Gastroesophageal sphincter (tissue), 4 donors: ENCODE measurements around the gene CDK17. TPM values are rescaled to one million over a fixed set of nuclear protein-coding genes. Genes with fewer than 3 reads are reported as not detected.
A peak's percentile ranks its signal among the peaks of the same experiment; 100 is the strongest.
"Not testable (repeated sequence)": the region's sequence is repeated elsewhere in the genome, so short reads cannot be mapped to it uniquely, and the experiment has no call there.

Source experiments
- ATAC-seq: fragments of 150-250 bp; one replicate; pipeline ENCODE4 v1.9.1; 2016; ENCODE audit warnings: mild to moderate bottlenecking, moderate library complexity
- H3K27ac ChIP-seq, 4 donors: fragments of 200-600 bp; sonication (generic) in 3 of 4; 1 replicate in 3 of 4; 2 replicates in 1 of 4; pipeline ENCODE4 v1.5.1; 2016 to 2019
- H3K27me3 ChIP-seq: fragments of 200-600 bp; sonication (generic); one replicate; pipeline ENCODE4 v1.5.1; 2019
- H3K36me3 ChIP-seq, 2 donors: fragments of 200-600 bp; sonication (generic); one replicate each; pipeline ENCODE4 v1.5.1; 2019; ENCODE audit warnings: control low read depth in 1 of 2
- H3K4me1 ChIP-seq, 3 donors: fragments of 200-600 bp; sonication (generic); 1 replicate in 2 of 3; 2 replicates in 1 of 3; pipeline ENCODE4 v1.5.1; 2016 to 2019; ENCODE audit warnings: control low read depth in 2 of 3
- H3K4me3 ChIP-seq, 2 donors: fragments of 200-600 bp; sonication (generic); one replicate each; pipeline ENCODE4 v1.5.1; 2019; ENCODE audit warnings: mild to moderate bottlenecking in 1 of 2, moderate library complexity in 1 of 2
- H3K9me3 ChIP-seq, 3 donors: fragments of 200-600 bp; sonication (generic); one replicate each; pipeline ENCODE4 v1.5.1; 2017 to 2019; ENCODE audit warnings: control low read depth in 2 of 3
- CTCF ChIP-seq, 4 experiments: fragments of 200-600 bp in 2 of 4; fragments of 450-650 bp in 2 of 4; sonication (generic) in 1 of 4; IDR thresholded peaks; one replicate each; pipeline ENCODE4 v1.5.1; 2017 to 2019; ENCODE audit warnings: antibody characterized with exemption in 4 of 4, mild to moderate bottlenecking in 2 of 4, moderate library complexity in 2 of 4
- EP300 ChIP-seq: sonication (generic); formaldehyde crosslinking; IDR thresholded peaks from one replicate; pipeline ENCODE4 v1.6.1; 2017; ENCODE audit warnings: antibody characterized with exemption, mild to moderate bottlenecking
- POLR2A ChIP-seq, 2 donors: fragments of 450-650 bp; IDR thresholded peaks; one replicate each; pipeline ENCODE4 v1.6.1; 2017; ENCODE audit warnings: antibody characterized with exemption in 2 of 2, mild to moderate bottlenecking in 2 of 2, moderate library complexity in 1 of 2
- POLR2AphosphoS5 ChIP-seq: sonication (generic); formaldehyde crosslinking; IDR thresholded peaks from one replicate; pipeline ENCODE4 v1.6.1; 2017; ENCODE audit warnings: antibody characterized with exemption
- WGBS, 2 donors: methylation state at CpG; one replicate each; pipeline ENCODE4 v1.1.5; 2018; ENCODE audit warnings: low coverage in 1 of 2; 5-methylcytosine and 5-hydroxymethylcytosine counted together
- total RNA-seq, 4 donors: library from RNA; depleted of rRNA; stranded (reverse); fragments of >200 nt; gene quantifications; one replicate each; pipeline ENCODE4 v1.1.0, GENCODE V29; 2016

CDK17 gene
- total RNA-seq, 4 donors from 2014 or later: 54.4 to 77.9 (median 62.9) TPM

GRCh38 chr12:96436366-96437170, 36.3 kb upstream of the CDK17 start:
- no peak for TF ChIP-seq CTCF (IDR thresholded peaks at IDR 0.05)
- no peak for TF ChIP-seq POLR2AphosphoS5
- no peak for TF ChIP-seq POLR2A (IDR thresholded peaks at IDR 0.05)
- no peak for ATAC-seq
- no peaks in the 10 kb centered on the region for H3K4me1 ChIP-seq
- no peaks in the 10 kb centered on the region for H3K9me3 ChIP-seq
- no peak overlapping the region for H3K4me3 ChIP-seq
- H3K27ac ChIP-seq: no peak overlapping the region
- no peaks in the 10 kb centered on the region for H3K27me3 ChIP-seq
- WGBS, 2 donors: 76 to 78% methylated on average over 6 to 7 of the region's 8 CpGs
- H3K36me3 ChIP-seq: no peaks in the 10 kb centered on the region

DNA sequence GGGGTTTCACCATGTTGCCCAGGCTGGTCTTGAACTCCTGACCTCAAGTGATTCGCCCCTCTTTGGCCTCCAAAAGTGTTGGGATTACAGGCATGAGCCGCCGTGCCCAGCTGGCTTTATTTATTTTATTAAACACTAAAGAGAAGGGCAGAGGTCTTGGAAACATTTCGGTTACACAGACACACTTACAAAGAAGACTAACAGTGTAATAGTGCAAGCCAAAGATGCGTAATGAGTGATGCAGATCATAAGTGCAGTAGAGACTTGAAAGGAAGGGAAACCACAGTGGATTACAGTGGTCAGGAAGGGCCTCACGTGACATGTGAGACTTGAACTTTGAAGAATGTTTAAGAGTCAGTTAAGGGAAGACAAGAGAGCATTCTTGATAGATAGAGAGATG, 33.9 kb upstream of the CDK17 start:
- no peaks in the 10 kb centered on the region for H3K36me3 ChIP-seq
- H3K4me1 ChIP-seq: no peaks in the 10 kb centered on the region
- no peaks in the 10 kb centered on the region for H3K9me3 ChIP-seq
- WGBS, 2 donors: 56 to 57% methylated on average over 1 to 3 of the region's 6 CpGs
- no peak for TF ChIP-seq POLR2A (IDR thresholded peaks at IDR 0.05)
- ATAC-seq: no peak
- H3K27ac ChIP-seq: no peak overlapping the region
- H3K27me3 ChIP-seq: no peaks in the 10 kb centered on the region
- H3K4me3 ChIP-seq: no peak overlapping the region

- H3K27me3 ChIP-seq, ATAC-seq, H3K36me3 ChIP-seq, H3K4me3 ChIP-seq, H3K27ac ChIP-seq, H3K4me1 ChIP-seq, H3K9me3 ChIP-seq: not testable (repeated sequence)
- WGBS, 2 donors: 92 to 95% methylated on average over 2 to 3 of the region's 4 CpGs
These were observed 32.5 kb upstream of the CDK17 start for GRCh38 chr12:96432496-96433321.

- 91 to 100% methylated on average over 1 to 4 of the region's 6 CpGs for WGBS, 2 donors
- ATAC-seq: no peak
These were observed 30.8 kb upstream of the CDK17 start for GRCh38 chr12:96431067-96431466.

DNA sequence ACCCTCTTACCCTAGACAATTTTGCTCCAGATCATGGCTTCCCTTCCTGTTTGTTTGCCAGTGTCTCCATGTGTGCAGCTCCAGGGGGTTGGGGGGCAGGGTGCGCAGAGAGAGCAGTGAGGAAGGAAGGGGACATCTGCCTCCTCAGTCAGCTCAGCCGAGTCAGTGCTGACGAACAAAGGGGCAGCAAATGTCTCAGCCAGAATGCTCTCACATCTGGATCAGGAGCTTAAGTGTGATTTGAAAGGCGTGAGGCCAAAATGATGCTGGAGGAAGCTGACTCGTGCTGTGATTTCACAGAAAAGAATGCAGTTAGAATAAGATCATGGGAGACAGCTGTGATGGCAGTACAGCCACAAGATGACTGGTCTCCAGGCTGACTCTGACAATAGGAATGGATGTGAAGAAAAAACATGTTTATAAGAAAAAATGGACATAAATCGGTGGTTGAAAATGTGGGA, 27.1 kb upstream of the CDK17 start:
- peak; percentile 92 for ATAC-seq
- peaks cover 0 to 6% (median 0%) of the 10 kb centered on the region in 3 donors for H3K4me1 ChIP-seq
- WGBS, 2 donors: 9 to 24% methylated on average over 3 of the region's 6 CpGs
- H3K4me3 ChIP-seq: no peak overlapping the region
- no peaks in the 10 kb centered on the region for H3K36me3 ChIP-seq
- no peaks in the 10 kb centered on the region for H3K27me3 ChIP-seq
- H3K9me3 ChIP-seq: no peaks in the 10 kb centered on the region
- TF ChIP-seq POLR2A (IDR thresholded peaks at IDR 0.05) (peak in 1 of 2 donors; percentile 19), POLR2AphosphoS5 (peak; percentile 60), CTCF (IDR thresholded peaks at IDR 0.05) (no peak)
- peak overlapping the region in 3 of 4 donors; percentile 40 to 72 (median 46) for H3K27ac ChIP-seq

More at GRCh38 chr12:96431067-96431466, 30.8 kb upstream of the CDK17 start:
- Histone ChIP-seq H3K4me3 (no peak overlapping the region), H3K27ac (no peak overlapping the region), H3K4me1 (peaks cover 0 to 6% (median 0%) of the 10 kb centered on the region in 3 donors), H3K9me3 (no peaks in the 10 kb centered on the region), H3K27me3 (no peaks in the 10 kb centered on the region), H3K36me3 (no peaks in the 10 kb centered on the region)
- no peak for TF ChIP-seq EP300
- TF ChIP-seq POLR2A (IDR thresholded peaks at IDR 0.05): no peak
- TF ChIP-seq POLR2AphosphoS5: no peak

- H3K36me3 ChIP-seq: no peaks in the 10 kb centered on the region
- WGBS, 2 donors: 100% methylated on average over 1 to 3 of the region's 3 CpGs
- ATAC-seq: no peak
- H3K27me3 ChIP-seq: no peaks in the 10 kb centered on the region
- no peak for TF ChIP-seq CTCF (IDR thresholded peaks at IDR 0.05)
- H3K4me3 ChIP-seq: no peak overlapping the region
- peak overlapping the region in 1 of 4 donors; percentile 72 for H3K27ac ChIP-seq
- H3K4me1 ChIP-seq: peaks cover 0 to 10% (median 0%) of the 10 kb centered on the region in 3 donors
- H3K9me3 ChIP-seq: no peaks in the 10 kb centered on the region
These were observed 25.7 kb upstream of the CDK17 start for GRCh38 chr12:96425951-96426350.
